OCI-LY1 (cell line): Measurements from ENCODE around the gene CCDC86.

Experiments used
- H2AFZ ChIP-seq: fragments of 200-600 bp; sonication (generic), shearing (Covaris generic); 2 replicates; pipeline ENCODE4 v1.6.0; 2014; ENCODE audit warnings: antibody characterized with exemption, mild to moderate bottlenecking, low read length
- H3F3A ChIP-seq: fragments of 200-600 bp; sonication (generic), shearing (Covaris generic); 2 replicates; pipeline ENCODE4 v1.6.0; 2014; ENCODE audit warnings: mild to moderate bottlenecking, antibody characterized with exemption, low read length, moderate library complexity; ENCODE audit not compliant: insufficient read depth
- H3K27ac ChIP-seq: fragments of 200-600 bp; sonication (generic); 2 replicates; pipeline ENCODE4 v1.5.1; 2014; ENCODE audit warnings: low read length, mixed run types, mild to moderate bottlenecking, low read depth; ENCODE audit not compliant: poor library complexity, severe bottlenecking
- H3K27me3 ChIP-seq: fragments of 200-600 bp; sonication (generic); 2 replicates; pipeline ENCODE4 v1.6.0; 2014; ENCODE audit warnings: antibody characterized with exemption, mild to moderate bottlenecking, low read length, moderate library complexity; ENCODE audit not compliant: insufficient read depth
- H3K36me3 ChIP-seq: fragments of 200-600 bp; sonication (generic); 2 replicates; pipeline ENCODE4 v1.6.1; 2014; ENCODE audit warnings: mild to moderate bottlenecking, antibody characterized with exemption, low read length, moderate library complexity, mixed read lengths; ENCODE audit not compliant: insufficient read depth
- H3K4me1 ChIP-seq: fragments of 200-600 bp; sonication (generic); 2 replicates; pipeline ENCODE4 v1.5.1; 2014; ENCODE audit warnings: mild to moderate bottlenecking, low read length, moderate library complexity; ENCODE audit not compliant: insufficient read depth, severe bottlenecking
- H3K4me2 ChIP-seq: fragments of 200-600 bp; sonication (generic), shearing (Covaris generic); 2 replicates; pipeline ENCODE4 v1.6.1; 2014; ENCODE audit warnings: low read length
- H3K4me3 ChIP-seq: fragments of 200-600 bp; sonication (generic); 2 replicates; pipeline ENCODE4 v1.5.1; 2014; ENCODE audit warnings: low read length, low read depth, mild to moderate bottlenecking, mixed read lengths; ENCODE audit not compliant: poor library complexity, severe bottlenecking
- H3K79me2 ChIP-seq: fragments of 200-600 bp; shearing (Covaris generic); 2 replicates; pipeline ENCODE4 v1.6.1; 2016; ENCODE audit warnings: mixed run types, low read length, mixed read lengths; ENCODE audit not compliant: insufficient read depth
- H3K9ac ChIP-seq: fragments of 200-600 bp; sonication (generic), shearing (Covaris generic); 2 replicates; pipeline ENCODE4 v1.6.1; 2014; ENCODE audit warnings: mild to moderate bottlenecking, low read length, mixed read lengths
- H3K9me2 ChIP-seq: fragments of 200-600 bp; sonication (generic), shearing (Covaris generic); 2 replicates; pipeline ENCODE4 v1.6.1; 2014; ENCODE audit warnings: low read depth, mild to moderate bottlenecking, low read length, mixed read lengths
- H3K9me3 ChIP-seq: fragments of 200-600 bp; shearing (Covaris generic); 2 replicates; pipeline ENCODE4 v1.6.1; 2014; ENCODE audit warnings: low read length, mixed read lengths
- H4K20me1 ChIP-seq: fragments of 200-600 bp; sonication (generic), shearing (Covaris generic); 2 replicates; pipeline ENCODE4 v1.6.0; 2016; ENCODE audit warnings: mild to moderate bottlenecking, low read length; ENCODE audit not compliant: insufficient read depth
- EZH2 ChIP-seq: fragments of 200-600 bp; sonication (generic), shearing (Covaris generic); IDR thresholded peaks from 2 replicates; pipeline ENCODE4 v1.8.0; 2017; ENCODE audit warnings: borderline replicate concordance, mixed run types, mild to moderate bottlenecking, antibody characterized with exemption, low read length, moderate library complexity, mixed read lengths
- TF ChIP-seq, protein P1 (sequence below): fragments of 200-600 bp; sonication (generic), shearing (Covaris generic); IDR thresholded peaks from 2 replicates; pipeline ENCODE4 v1.5.1; 2017; ENCODE audit warnings: mild to moderate bottlenecking, antibody characterized with exemption, low read length, moderate library complexity, mixed read lengths

The CCDC86 gene

DNA sequence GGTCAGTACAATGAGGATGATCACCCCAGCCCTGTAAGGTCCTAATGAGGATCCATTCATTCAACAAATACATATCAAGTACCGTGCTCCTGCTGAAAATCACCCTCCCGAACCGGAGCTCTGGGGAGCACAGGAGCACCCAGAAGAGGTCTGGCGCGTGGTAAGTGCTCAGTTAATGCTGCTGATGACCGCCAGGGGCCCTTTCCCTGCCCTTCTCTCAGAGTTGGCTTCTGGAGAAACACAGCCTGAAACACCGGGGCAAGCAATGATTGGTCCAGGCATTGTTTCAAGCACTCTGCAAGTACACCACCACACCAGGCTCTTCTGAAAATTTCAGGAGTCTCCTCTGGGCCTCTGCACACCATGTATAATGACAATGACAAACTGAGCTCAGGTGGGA, 3.8 kb upstream of the CCDC86 start:
- Histone ChIP-seq H3K27ac (no peak overlapping the region), H3F3A (no peaks in the 10 kb centered on the region), H3K9me3 (no peaks in the 10 kb centered on the region), H3K27me3 (no peaks in the 10 kb centered on the region; the same call in 1 of the 2 replicates), H3K79me2 (peaks cover 11% of the 10 kb centered on the region), H3K4me1 (peaks cover 8% of the 10 kb centered on the region), H3K4me2 (no peak overlapping the region), H3K36me3 (no peaks in the 10 kb centered on the region), H3K9ac (no peak overlapping the region), H2AFZ (no peak overlapping the region), H3K9me2 (no peaks in the 10 kb centered on the region), H3K4me3 (no peak overlapping the region), H4K20me1 (no peaks in the 10 kb centered on the region)
- TF ChIP-seq, protein P1, sequence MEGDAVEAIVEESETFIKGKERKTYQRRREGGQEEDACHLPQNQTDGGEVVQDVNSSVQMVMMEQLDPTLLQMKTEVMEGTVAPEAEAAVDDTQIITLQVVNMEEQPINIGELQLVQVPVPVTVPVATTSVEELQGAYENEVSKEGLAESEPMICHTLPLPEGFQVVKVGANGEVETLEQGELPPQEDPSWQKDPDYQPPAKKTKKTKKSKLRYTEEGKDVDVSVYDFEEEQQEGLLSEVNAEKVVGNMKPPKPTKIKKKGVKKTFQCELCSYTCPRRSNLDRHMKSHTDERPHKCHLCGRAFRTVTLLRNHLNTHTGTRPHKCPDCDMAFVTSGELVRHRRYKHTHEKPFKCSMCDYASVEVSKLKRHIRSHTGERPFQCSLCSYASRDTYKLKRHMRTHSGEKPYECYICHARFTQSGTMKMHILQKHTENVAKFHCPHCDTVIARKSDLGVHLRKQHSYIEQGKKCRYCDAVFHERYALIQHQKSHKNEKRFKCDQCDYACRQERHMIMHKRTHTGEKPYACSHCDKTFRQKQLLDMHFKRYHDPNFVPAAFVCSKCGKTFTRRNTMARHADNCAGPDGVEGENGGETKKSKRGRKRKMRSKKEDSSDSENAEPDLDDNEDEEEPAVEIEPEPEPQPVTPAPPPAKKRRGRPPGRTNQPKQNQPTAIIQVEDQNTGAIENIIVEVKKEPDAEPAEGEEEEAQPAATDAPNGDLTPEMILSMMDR = peak; percentile 32
- TF ChIP-seq EZH2 = no peak

GRCh38 chr11:60840470-60841430, 1.2 kb upstream of the CCDC86 start:
- H3K4me2 ChIP-seq = peak overlapping the region; percentile 79

DNA sequence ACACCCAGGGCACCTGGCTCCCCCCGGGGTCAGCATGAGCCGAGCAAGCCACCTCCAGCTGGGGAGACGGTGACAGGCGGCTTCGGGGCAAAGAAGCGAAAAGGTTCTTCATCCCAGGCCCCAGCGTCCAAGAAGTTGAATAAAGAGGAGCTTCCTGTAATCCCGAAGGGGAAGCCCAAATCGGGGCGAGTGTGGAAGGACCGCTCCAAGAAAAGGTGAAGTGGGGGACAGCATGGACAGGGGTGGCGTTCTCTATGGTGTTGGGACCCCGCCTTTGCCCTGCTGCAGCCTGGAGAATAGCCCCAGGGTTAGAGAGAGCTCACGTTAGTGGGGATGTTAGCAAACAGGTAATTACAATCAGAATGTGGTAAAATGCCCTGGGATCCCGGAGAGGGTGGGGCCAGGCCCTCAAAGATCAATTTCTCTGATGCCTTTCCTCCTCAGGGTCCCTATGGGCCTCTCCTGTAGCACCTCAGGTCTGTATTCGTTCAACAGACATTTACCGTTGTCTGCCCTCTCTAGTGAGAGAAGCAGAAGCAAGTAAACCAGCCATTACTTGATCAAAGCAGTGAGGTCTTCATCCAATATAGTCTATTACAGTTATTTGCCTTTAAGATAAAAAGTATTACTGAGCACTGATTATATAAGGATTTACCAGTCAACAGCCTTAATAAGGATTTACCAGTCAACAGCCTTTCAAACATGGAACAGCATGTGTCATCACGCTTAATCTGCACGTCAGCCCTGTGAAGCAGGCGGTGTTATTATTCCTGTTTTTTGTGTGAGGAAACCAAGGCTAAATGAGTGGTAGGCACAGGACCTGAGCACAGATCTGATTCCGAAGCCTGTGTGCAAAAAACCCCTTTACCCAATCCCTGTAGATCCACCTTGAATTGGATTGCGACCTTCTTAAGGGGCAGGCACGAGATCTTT, 1.0 kb downstream of the CCDC86 start:
- Histone ChIP-seq H3K79me2 (peaks cover 26% of the 10 kb centered on the region), H3K4me2 (peak overlapping the region; percentile 79), H3K4me1 (peaks cover 33% of the 10 kb centered on the region), H3K9ac (peak overlapping the region; percentile 73), H3K27ac (no peak overlapping the region), H3F3A (no peaks in the 10 kb centered on the region), H3K9me3 (no peaks in the 10 kb centered on the region), H3K36me3 (peaks cover 16% of the 10 kb centered on the region; the same call in 1 of the 2 replicates), H2AFZ (no peak overlapping the region), H3K4me3 (peak overlapping the region; percentile 71), H4K20me1 (no peaks in the 10 kb centered on the region), H3K9me2 (no peaks in the 10 kb centered on the region), H3K27me3 (no peaks in the 10 kb centered on the region)
- TF ChIP-seq, protein P1 = no peak
- TF ChIP-seq EZH2 = no peak

More at GRCh38 chr11:60840470-60841430, 1.2 kb upstream of the CCDC86 start:
- Histone ChIP-seq H3K4me3 (peak overlapping the region; percentile 71), H3K36me3 (peaks cover 8% of the 10 kb centered on the region; the same call in 1 of the 2 replicates), H3K4me1 (peaks cover 33% of the 10 kb centered on the region), H4K20me1 (no peaks in the 10 kb centered on the region), H3K27ac (no peak overlapping the region), H3K9me3 (no peaks in the 10 kb centered on the region), H3F3A (no peaks in the 10 kb centered on the region), H3K27me3 (no peaks in the 10 kb centered on the region), H3K79me2 (peaks cover 26% of the 10 kb centered on the region), H3K9me2 (no peaks in the 10 kb centered on the region), H3K9ac (no peak overlapping the region; the same call in 1 of the 2 replicates), H2AFZ (peak overlapping the region; percentile 53; the same call in 1 of the 2 replicates)
- TF ChIP-seq EZH2 = no peak
- TF ChIP-seq, protein P1 = no peak
